HG03378 (cell line): Measurements from ENCODE around the gene ZMYND8.
"Not testable (repeated sequence)": the region's sequence is repeated elsewhere in the genome, so short reads cannot be mapped to it uniquely, and the experiment has no call there.

Experiments
- ATAC-seq: cut with Tn5 transposase; IDR thresholded peaks from one replicate; pipeline ENCODE4 v1.9.1; 2021; ENCODE audit warnings: mild to moderate bottlenecking, moderate library complexity; ENCODE audit not compliant: unreplicated experiment

The ZMYND8 gene

GRCh38 chr20:47290666-47291430, 65.7 kb downstream of the ZMYND8 start:
- no peak for ATAC-seq

- ATAC-seq = no peak
These were observed 66.5 kb downstream of the ZMYND8 start for GRCh38 chr20:47290008-47290407.

GRCh38 chr20:47289096-47289495, 67.4 kb downstream of the ZMYND8 start:
- no peak for ATAC-seq

GRCh38 chr20:47288530-47288929, 68.0 kb downstream of the ZMYND8 start:
- ATAC-seq = not testable (repeated sequence)

GRCh38 chr20:47287609-47288144, 68.8 kb downstream of the ZMYND8 start:
- ATAC-seq = no peak

GRCh38 chr20:47286681-47287080, 69.8 kb downstream of the ZMYND8 start:
- no peak for ATAC-seq

GRCh38 chr20:47285189-47285588, 71.3 kb downstream of the ZMYND8 start:
- no peak for ATAC-seq

- ATAC-seq = no peak
These were observed 72.1 kb downstream of the ZMYND8 start for GRCh38 chr20:47284373-47284772.

GRCh38 chr20:47283411-47283810, 73.1 kb downstream of the ZMYND8 start:
- no peak for ATAC-seq

GRCh38 chr20:47282864-47283263, 73.6 kb downstream of the ZMYND8 start:
- no peak for ATAC-seq

- ATAC-seq = no peak
These were observed 75.1 kb downstream of the ZMYND8 start for GRCh38 chr20:47281376-47281775.

GRCh38 chr20:47280668-47281067, 75.8 kb downstream of the ZMYND8 start:
- ATAC-seq = no peak

GRCh38 chr20:47280228-47280627, 76.3 kb downstream of the ZMYND8 start:
- no peak for ATAC-seq

- no peak for ATAC-seq
These were observed 77.6 kb downstream of the ZMYND8 start for GRCh38 chr20:47278907-47279348.

GRCh38 chr20:47277535-47277872, 79.0 kb downstream of the ZMYND8 start:
- ATAC-seq = not testable (repeated sequence)

- no peak for ATAC-seq
These were observed 79.5 kb downstream of the ZMYND8 start for GRCh38 chr20:47276851-47277534.

GRCh38 chr20:47276251-47276650, 80.2 kb downstream of the ZMYND8 start:
- no peak for ATAC-seq

- ATAC-seq = no peak
These were observed 81.0 kb downstream of the ZMYND8 start for GRCh38 chr20:47275548-47275947.

GRCh38 chr20:47274401-47275108, 81.9 kb downstream of the ZMYND8 start:
- ATAC-seq = no peak

- no peak for ATAC-seq
These were observed 82.8 kb downstream of the ZMYND8 start for GRCh38 chr20:47273591-47274235.
